NB4 (cell line): ENCODE results near the gene ARHGAP35.

Experiments
- CTCF ChIP-seq: IDR thresholded peaks from one replicate; pipeline ENCODE4 v1.5.1; 2012; ENCODE audit warnings: low read depth, low read length
- POLR2A ChIP-seq: IDR thresholded peaks from 2 replicates; pipeline ENCODE4 v1.6.1; 2011; ENCODE audit warnings: mild to moderate bottlenecking; ENCODE audit not compliant: insufficient read length; ENCODE audit errors: extremely low read depth
- TF ChIP-seq, protein P1 (sequence below): IDR thresholded peaks from 2 replicates; pipeline ENCODE4 v1.6.1; 2011; ENCODE audit warnings: low read depth, low read length

DNA sequence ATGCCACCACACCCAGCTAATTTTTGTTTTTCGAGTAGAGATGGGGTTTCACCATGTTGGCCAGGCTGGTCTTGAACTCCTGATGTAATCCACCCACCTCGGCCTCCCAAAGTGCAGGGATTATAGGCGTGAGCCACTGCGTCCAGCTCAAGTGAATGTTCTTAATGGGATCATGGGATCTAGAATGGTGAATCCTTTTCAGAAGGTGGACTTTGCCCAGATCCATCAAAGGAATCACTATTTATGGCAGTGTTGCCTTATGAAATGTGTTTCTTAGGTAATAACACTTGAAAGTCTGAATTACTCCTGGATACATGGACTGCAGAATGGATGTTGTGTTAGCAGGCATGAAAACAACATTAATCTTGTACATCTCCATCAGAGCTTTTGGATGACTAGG is 20.3 kb downstream of the ARHGAP35 start:
- TF ChIP-seq CTCF (no peak), POLR2A (no peak)
- TF ChIP-seq, protein P1, sequence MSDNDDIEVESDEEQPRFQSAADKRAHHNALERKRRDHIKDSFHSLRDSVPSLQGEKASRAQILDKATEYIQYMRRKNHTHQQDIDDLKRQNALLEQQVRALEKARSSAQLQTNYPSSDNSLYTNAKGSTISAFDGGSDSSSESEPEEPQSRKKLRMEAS: no peak
